CD1c-positive myeloid dendritic cell (primary cell): Measurements from ENCODE around the gene DEDD2.

Source experiments
- DNase-seq: peaks from one replicate; pipeline ENCODE4 v3.0.0-alpha.2; 2016; ENCODE audit errors: extremely low spot score

DEDD2 gene

DNA sequence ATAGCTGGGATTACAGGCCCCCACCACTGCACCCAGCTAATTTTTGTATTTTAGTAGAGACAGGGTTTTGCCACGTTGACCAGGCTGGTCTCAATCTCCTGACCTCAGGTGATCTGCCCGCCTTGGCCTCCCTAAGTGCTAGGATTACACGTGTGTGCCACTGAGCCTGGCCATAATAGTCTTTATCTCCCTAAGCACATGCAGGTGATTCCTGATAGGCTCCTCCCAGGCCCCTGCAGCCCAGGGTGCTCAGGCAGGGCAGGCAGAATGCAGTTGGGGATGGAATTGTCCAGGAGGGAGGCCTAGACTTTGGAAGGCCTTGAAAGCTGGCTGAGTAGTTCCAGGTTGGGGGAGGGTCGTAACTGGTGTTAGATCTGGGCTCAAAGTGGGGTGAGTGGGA, 11.2 kb upstream of the DEDD2 start:
- no peak for DNase-seq

DNA sequence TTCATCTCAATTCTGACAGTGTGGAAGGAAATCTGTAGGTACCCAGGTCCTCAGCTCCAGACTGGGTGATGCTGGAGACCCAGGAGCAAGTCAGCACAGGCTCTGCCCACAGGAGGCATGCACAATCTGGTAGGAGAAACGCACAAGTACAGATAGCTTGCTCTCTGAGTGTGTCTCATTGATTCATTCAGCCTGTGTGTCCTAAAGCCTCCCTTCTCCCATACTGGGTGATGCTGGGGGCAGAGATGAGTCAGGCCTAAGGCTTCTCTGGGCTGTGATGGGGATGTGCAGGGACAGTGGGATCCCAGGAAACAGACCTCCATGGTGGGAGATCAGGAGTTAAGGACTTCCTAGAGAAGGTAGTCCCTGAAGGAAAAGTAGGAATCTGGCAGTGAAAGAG, 9.4 kb upstream of the DEDD2 start:
- DNase-seq: no peak

DNA sequence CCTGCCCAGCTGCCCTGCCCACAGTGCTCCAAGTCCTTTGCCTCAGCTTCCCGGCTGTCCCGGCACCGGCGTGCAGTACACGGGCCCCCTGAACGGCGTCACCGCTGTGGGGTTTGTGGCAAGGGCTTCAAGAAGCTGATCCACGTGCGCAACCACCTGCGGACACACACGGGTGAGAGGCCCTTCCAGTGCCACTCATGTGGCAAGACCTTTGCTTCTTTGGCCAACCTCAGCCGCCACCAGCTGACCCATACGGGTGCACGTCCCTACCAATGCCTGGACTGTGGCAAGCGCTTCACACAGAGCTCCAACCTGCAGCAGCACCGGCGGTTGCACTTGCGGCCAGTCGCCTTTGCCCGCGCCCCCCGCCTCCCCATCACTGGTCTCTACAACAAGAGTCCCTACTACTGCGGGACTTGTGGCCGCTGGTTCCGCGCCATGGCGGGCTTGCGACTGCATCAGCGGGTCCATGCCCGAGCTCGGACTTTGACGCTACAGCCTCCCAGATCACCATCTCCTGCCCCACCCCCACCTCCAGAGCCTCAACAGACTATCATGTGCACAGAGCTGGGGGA, 8.3 kb upstream of the DEDD2 start:
- no peak for DNase-seq

GRCh38 chr19:42224940-42225717, 7.7 kb upstream of the DEDD2 start:
- DNase-seq: no peak

DNA sequence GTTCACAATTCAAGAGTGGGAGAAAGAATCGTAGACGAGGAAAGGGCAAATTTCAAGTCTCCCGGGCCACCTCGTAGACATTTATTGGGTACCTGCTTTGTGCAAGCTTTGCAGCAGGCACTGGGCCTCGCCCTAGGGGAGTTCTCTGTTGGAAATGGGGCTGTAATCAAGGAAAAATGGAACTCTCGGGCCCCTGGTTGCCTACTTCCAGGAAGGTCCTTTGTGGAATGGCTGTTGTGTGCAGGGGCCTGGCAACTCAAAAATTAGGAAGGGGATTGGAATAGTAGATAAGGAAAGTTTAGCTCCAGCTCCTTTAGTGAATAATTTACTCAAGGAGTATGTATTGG, 3.2 kb upstream of the DEDD2 start:
- DNase-seq: no peak

- DNase-seq: peak; percentile 99
Observed at GRCh38 chr19:42219812-42220750, 2.6 kb upstream of the DEDD2 start, which contains the start of gene ZNF526. ZNF526 (plus strand) TSS chr19:42220312; CDS start chr19:42224404, 4,092 bp downstream.

DNA sequence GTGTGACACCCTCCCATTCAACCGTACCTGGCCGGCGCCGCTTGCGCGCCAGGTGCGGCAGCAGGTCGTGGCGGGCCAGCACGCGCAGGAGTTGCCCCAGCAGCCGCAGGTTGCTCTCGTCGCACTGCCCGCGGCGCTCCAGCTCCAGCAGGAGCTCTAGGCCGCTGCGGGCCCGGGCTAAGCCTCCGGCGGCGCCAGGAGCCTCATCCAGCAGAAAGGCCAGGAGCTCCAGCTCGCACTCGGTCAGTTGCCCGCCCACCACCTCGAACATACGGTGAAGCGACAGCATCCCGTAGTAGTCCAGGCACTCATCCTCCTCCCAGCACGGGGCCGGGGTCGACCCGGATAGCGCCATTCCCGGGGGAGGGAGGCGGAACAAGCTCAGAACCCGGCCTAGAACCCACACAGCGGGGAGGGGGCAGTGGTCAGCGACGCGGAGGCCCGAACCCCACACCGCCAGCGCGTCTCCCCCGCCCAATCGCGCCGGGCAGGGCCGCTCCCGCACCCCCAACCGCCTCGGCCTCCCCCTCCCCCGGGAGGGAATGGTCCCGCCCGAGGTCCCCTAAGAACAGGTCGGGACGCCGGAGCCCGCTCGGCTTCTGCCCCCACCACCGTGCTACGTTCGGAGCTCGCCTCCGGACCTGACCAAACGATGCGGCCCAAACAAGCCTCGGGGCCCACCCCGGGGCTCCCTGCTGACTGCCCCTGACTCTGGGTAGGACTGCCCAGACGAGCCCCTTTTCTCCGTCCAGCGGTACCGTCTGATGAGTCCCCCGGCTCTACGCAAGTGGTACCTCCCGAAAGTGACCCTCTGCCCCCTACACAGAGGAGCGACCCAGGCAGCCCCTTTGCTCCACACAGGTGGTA, 591 bp downstream of the DEDD2 start:
- DNase-seq: peak; percentile 27

DNA sequence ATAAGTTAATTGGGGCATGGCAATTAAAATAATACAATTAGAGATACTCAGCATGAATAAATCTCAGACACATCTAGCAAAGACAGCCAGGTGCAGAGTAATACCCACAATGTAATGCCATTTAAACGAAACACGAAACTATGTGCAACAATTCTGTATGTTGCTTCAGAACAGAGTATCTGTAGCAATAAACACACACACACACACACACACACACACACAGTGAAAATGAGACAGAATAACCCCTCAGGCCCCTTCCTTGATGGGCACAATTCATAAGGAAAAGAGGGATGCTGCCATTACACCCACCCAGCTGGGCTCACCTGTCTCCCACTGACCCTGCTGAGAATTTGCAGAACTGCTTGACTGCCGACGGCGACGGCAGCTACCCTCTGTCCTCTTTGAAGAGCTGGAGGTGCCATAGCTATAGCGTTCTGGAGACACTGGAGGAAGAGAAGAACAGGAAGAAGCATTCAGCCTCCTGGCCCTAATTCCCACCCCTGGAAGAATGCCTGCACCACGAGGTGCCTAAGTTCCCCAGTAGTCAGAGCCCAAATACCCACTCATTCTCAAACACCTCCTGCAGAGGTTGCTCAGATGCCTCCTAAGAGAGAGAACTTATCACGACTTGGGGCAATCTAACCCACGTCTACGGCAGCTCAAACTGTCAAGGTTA, 2.5 kb downstream of the DEDD2 start:
- DNase-seq: peak; percentile 37

DNA sequence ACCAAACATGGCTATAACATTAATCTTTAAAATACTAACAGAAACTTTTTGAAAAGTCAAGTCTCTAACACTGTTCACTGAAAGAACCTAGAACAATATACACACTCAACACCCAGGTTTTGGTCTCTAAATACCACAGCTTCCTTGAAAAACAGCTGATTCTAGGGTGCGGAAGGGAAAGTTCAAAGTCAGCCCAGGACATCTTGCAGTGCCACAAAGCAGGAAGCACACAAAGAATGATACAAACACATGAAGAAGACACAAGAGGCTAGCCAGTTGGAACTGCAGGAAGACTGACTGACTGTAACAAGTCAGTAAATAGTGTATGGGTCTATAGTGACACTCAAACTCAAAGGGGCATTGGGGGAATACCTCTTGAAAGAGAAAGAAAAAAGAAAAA, 4.6 kb downstream of the DEDD2 start:
- peak; percentile 48 for DNase-seq

DNA sequence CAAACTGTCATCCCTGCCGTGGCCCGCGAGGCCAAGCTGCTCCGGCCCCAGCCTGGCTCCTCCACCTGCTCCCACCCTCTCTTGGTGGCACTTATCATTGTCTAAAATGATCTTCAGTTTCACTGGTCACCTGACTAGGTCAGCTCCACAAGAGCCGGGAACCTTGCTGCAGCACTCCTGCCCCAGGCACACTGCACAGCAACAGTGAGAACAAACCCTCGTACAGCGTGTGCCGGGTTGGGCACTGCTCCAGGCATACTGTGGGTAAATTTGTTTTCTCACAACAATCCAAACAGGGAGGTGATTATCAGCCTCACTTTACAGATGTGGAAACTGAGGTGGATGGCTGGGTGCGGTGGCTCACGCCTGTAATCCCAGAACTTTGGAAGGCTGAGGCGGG, 8.9 kb downstream of the DEDD2 start:
- no peak for DNase-seq

DNA sequence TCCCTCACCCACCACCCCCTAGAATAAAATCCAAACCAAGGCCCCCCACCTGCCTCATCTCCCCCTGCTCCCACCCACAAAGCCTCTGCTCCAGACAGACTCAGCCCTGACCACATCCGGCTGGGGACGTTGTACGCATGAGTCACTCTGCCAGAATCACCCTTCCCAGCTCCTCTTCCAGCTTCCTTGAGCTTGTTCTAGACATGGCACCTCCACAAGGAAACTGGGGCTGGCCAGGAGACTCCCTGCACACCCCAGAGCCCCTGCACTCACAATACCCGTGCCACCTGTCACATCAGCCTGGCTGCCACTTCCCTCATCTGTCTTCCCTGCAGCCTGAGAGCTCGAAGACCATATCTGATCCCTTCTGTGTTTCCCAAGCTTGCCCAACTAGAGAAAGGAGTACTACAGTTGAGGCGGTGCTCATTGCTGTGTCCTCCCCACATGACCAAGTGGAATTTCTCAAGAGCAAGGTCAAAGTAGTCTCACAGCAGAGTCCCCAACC, 9.7 kb downstream of the DEDD2 start:
- peak; percentile 61 for DNase-seq

DNA sequence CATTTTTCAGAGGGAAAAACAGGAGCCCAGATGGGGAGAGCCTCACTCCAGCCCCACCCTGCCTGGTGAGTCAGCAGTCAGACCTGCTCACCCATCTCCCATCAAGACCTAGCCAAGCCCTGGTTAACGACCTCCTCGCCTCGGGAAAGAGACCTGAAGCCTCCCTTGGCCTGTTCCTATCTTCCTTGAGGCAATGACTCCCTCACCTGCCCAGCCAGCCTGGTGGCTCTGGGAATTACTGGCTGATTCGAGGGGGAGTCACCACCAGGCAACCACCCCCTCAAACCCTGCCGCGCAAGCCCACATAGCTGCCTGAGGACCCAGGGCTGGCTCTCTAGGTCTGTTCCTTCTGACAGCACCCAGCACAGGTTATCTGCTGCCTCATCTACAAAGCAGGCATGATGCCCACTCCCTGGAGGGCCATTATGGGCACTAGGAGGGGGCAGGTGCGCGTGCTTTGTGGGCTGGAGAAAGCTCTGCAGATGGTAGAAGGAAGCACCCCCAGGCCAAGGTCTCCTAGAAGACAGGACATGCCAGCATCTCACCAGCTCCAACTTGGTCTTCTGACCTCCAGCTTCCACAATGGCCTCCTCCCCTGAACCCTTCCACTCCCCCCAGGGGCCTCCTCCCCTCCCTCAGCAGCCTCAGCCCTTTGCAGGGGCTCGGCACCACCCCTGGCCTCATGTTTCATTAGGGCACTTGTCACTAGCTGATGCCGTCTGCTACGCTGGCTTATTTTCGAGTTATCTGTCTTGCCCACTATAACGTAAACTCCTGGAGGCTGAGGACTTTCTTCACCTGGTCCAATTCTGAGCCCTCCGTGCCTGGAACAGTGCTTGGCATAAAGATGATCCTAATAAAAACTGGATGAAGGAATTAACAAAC, 10.4 kb downstream of the DEDD2 start:
- DNase-seq: no peak

GRCh38 chr19:42204664-42205063, 12.8 kb downstream of the DEDD2 start:
- DNase-seq: no peak

DNA sequence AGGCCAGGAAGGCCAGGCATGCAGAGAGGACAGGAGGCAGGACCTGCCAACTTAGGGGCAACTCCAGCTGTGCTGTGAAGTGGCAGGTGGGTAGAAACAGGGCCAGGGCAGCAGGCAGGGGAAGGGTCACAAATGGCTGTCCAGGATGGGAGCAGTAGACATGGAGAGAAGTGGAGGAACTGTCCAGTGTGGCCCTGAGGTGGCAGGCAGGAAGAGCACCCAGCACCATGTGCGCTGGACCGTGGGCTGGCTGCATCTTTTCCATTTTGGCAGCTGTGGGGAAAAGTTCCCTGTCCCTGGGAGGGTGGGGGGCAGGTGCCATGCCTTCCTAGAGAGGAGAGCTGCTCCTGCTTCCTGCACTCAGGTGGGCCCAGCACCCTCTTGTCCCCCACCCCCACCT, 13.8 kb downstream of the DEDD2 start:
- no peak for DNase-seq

- peak; percentile 57 for DNase-seq
Observed at GRCh38 chr19:42202290-42202880, 15.1 kb downstream of the DEDD2 start.

DNA sequence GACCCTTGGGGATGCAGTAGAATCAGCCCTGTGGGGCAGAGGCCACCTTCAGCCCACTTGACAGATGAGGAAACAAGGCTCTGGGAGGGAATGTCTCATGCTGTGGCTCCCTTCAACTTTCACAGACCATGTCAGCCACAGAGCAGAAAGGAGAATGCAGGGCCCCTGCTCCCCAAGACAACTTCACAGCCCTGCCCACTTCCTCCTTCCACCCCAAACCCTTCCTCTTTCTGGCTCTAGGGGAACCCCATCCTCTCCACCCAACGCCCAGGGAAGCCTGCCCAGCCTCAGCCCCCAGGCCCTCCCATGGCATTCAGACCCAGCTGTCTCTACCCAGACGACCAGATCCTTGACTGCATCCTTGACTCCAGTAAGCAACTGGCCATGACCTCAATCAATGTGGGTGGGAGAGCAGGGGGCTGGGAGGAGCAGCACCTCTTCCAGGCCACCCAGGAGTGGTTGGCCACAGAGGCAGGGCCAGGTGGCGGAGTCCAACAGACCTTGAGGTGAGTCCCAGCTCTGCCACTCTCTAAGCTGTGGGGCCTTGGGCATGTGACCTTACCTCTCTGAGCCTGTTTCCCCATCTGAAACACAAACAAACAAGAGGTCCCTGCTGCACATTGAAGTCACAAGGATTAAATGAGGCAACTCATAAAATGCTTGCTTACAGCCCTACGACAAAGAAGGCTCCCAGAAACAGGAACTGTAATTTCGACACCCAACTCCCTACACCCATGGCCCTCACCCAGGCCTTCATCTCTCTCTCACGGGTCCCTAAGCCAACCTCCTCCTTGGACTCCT, 15.8 kb downstream of the DEDD2 start:
- DNase-seq: peak; percentile 92

DNA sequence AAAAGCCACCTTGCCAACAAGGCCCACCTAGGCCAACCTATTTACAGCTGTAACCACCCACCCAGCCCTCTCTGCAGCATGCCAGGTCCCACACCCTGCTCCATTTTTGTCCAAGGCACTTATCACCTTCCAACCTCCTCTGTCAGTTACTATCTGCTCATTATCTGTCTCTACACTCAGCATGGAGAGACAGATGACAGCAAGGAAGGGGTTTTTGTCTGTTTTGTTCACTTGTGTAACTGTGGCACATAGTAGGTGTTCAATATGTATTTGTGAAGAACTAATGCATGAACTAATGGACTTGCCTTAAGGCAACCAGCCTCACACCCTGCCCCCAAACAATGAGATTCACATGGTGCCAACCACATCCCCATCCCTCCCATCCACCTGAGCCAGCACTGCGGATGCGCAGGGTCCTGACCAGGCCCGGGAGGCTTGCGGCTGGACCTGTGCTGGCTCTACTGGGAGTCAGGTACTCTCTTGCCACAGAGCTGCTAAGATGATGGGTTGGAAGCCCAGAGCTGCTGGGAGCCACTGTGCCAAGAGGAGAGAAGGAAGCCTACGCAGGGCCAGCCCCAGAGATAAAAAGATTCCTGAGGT, 17.3 kb downstream of the DEDD2 start:
- no peak for DNase-seq

- DNase-seq: peak; percentile 77
Observed at GRCh38 chr19:42199440-42200115, 17.9 kb downstream of the DEDD2 start.
